ENCODE data around the gene PLCB1.
"Not testable (repeated sequence)": the region's sequence is repeated elsewhere in the genome, so short reads cannot be mapped to it uniquely, and the experiment has no call there.

Gene PLCB1

GRCh38 chr20:8339349-8339748 lies 207.3 kb downstream of the PLCB1 start:
- DNase-seq = no peak

GRCh38 chr20:8342391-8342790 lies 210.3 kb downstream of the PLCB1 start:
- DNase-seq = no peak

- no peak for DNase-seq
These were observed 212.0 kb downstream of the PLCB1 start for GRCh38 chr20:8344106-8344505.

- DNase-seq = no peak
These were observed 212.6 kb downstream of the PLCB1 start for GRCh38 chr20:8344631-8345030.

GRCh38 chr20:8346700-8347270 lies 214.7 kb downstream of the PLCB1 start:
- DNase-seq = no peak

GRCh38 chr20:8350225-8350624 lies 218.2 kb downstream of the PLCB1 start:
- not testable (repeated sequence) for DNase-seq

- DNase-seq = no peak
These were observed 220.4 kb downstream of the PLCB1 start for GRCh38 chr20:8352486-8352885.

GRCh38 chr20:8353512-8353911 lies 221.4 kb downstream of the PLCB1 start:
- no peak for DNase-seq

- DNase-seq = no peak
These were observed 223.4 kb downstream of the PLCB1 start for GRCh38 chr20:8355453-8355852.

GRCh38 chr20:8356806-8357205 lies 224.7 kb downstream of the PLCB1 start:
- no peak for DNase-seq

- DNase-seq = no peak
These were observed 225.6 kb downstream of the PLCB1 start for GRCh38 chr20:8357703-8358102.

GRCh38 chr20:8360035-8360434 lies 228.0 kb downstream of the PLCB1 start:
- no peak for DNase-seq

GRCh38 chr20:8361006-8361652 lies 229.1 kb downstream of the PLCB1 start:
- peak; percentile 6 to 21 for DNase-seq

GRCh38 chr20:8361779-8362178 lies 229.7 kb downstream of the PLCB1 start:
- no peak for DNase-seq

GRCh38 chr20:8362457-8362856 lies 230.4 kb downstream of the PLCB1 start:
- no peak for DNase-seq

- no peak for DNase-seq
These were observed 232.1 kb downstream of the PLCB1 start for GRCh38 chr20:8363970-8364733.

GRCh38 chr20:8364734-8365078 lies 232.6 kb downstream of the PLCB1 start:
- DNase-seq = no peak

GRCh38 chr20:8365634-8366033 lies 233.6 kb downstream of the PLCB1 start:
- no peak for DNase-seq

- DNase-seq = no peak
These were observed 234.3 kb downstream of the PLCB1 start for GRCh38 chr20:8366303-8366923.

- DNase-seq = no peak
These were observed 235.6 kb downstream of the PLCB1 start for GRCh38 chr20:8367689-8368088.

- DNase-seq = no peak
These were observed 236.6 kb downstream of the PLCB1 start for GRCh38 chr20:8368670-8369069.

GRCh38 chr20:8369311-8369710 lies 237.2 kb downstream of the PLCB1 start:
- DNase-seq = no peak

GRCh38 chr20:8370774-8371173 lies 238.7 kb downstream of the PLCB1 start:
- no peak for DNase-seq

- no peak for DNase-seq
These were observed 240.8 kb downstream of the PLCB1 start for GRCh38 chr20:8372824-8373380.
